ENCODE results near the gene GABARAP. TPM values are rescaled to one million over a fixed set of nuclear protein-coding genes. Genes with fewer than 3 reads are reported as not detected.
A peak's percentile ranks its signal among the peaks of the same experiment; 100 is the strongest.

GABARAP gene
- total RNA-seq, 1 experiment from 2014 or later, result 228 TPM

- TF ChIP-seq FOXP1 (CRISPR knock-in tag; IDR thresholded peaks at IDR 0.05; ENCODE audit: borderline replicate concordance) (peak; percentile 88; the same call in 1 of the 2 replicates), ARID4B (CRISPR knock-in tag; IDR thresholded peaks at IDR 0.05; ENCODE audit: borderline replicate concordance) (peak; percentile 78; the same call in 1 of the 2 replicates), EMX1 (CRISPR knock-in tag; IDR thresholded peaks at IDR 0.05) (0 out of 2 replicates have a peak, but pooled peaks have one; percentile 30), GABPB1 (CRISPR knock-in tag; IDR thresholded peaks at IDR 0.05) (peak; percentile 60; the same call in 1 of the 2 replicates), MLX (CRISPR knock-in tag; IDR thresholded peaks at IDR 0.05) (no peak), ZNF416 (CRISPR knock-in tag; IDR thresholded peaks at IDR 0.05) (no peak), ZNF263 (CRISPR knock-in tag; IDR thresholded peaks at IDR 0.05; ENCODE audit: low read depth) (peak; percentile 93), PRRX2 (CRISPR knock-in tag; IDR thresholded peaks at IDR 0.05) (no peak), ELF4 (CRISPR knock-in tag; IDR thresholded peaks at IDR 0.05; ENCODE audit: low read depth) (no peak), CREB1 (CRISPR knock-in tag; IDR thresholded peaks at IDR 0.05) (peak; percentile 87), FOXP4 (CRISPR knock-in tag; IDR thresholded peaks at IDR 0.05) (0 out of 2 replicates have a peak, but pooled peaks have one; percentile 34), ZNF396 (CRISPR knock-in tag; IDR thresholded peaks at IDR 0.05; ENCODE audit: borderline replicate concordance) (no peak), ETV6 (CRISPR knock-in tag; IDR thresholded peaks at IDR 0.05) (peak; percentile 20; the same call in 1 of the 2 replicates), OVOL2 (CRISPR knock-in tag; IDR thresholded peaks at IDR 0.05; ENCODE audit: borderline replicate concordance) (no peak), KAT7 (CRISPR knock-in tag; IDR thresholded peaks at IDR 0.05; ENCODE audit: borderline replicate concordance) (0 out of 2 replicates have a peak, but pooled peaks have one; percentile 84), TEAD1 (CRISPR knock-in tag; IDR thresholded peaks at IDR 0.05) (peak; percentile 53; the same call in 1 of the 2 replicates), ESRRA (CRISPR knock-in tag; IDR thresholded peaks at IDR 0.05; ENCODE audit: borderline replicate concordance) (0 out of 2 replicates have a peak, but pooled peaks have one; percentile 66)
- TF ChIP-seq, protein P1, sequence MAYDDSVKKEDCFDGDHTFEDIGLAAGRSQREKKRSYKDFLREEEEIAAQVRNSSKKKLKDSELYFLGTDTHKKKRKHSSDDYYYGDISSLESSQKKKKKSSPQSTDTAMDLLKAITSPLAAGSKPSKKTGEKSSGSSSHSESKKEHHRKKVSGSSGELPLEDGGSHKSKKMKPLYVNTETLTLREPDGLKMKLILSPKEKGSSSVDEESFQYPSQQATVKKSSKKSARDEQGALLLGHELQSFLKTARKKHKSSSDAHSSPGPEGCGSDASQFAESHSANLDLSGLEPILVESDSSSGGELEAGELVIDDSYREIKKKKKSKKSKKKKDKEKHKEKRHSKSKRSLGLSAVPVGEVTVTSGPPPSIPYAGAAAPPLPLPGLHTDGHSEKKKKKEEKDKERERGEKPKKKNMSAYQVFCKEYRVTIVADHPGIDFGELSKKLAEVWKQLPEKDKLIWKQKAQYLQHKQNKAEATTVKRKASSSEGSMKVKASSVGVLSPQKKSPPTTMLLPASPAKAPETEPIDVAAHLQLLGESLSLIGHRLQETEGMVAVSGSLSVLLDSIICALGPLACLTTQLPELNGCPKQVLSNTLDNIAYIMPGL (CRISPR knock-in tag; IDR thresholded peaks at IDR 0.05), result peak; percentile 63; the same call in 1 of the 2 replicates
- TF ChIP-seq, protein P2, sequence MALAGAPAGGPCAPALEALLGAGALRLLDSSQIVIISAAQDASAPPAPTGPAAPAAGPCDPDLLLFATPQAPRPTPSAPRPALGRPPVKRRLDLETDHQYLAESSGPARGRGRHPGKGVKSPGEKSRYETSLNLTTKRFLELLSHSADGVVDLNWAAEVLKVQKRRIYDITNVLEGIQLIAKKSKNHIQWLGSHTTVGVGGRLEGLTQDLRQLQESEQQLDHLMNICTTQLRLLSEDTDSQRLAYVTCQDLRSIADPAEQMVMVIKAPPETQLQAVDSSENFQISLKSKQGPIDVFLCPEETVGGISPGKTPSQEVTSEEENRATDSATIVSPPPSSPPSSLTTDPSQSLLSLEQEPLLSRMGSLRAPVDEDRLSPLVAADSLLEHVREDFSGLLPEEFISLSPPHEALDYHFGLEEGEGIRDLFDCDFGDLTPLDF (CRISPR knock-in tag; IDR thresholded peaks at IDR 0.05), result no peak
Measured at GRCh38 chr17:7252176-7253043, 10.2 kb upstream of the GABARAP start, which contains the start of gene ELP5 (continued).

Measured in WTC11 (cell line).